ENCODE data around the gene FHL5. TPM values are rescaled to one million over a fixed set of nuclear protein-coding genes. Genes with fewer than 3 reads are reported as not detected.

FHL5 gene
- total and polyA plus RNA-seq, 8 donors, result 1.1 to 25.1 (median 4.9) TPM; not detected in 1

- Histone ChIP-seq H3K4me3 (no peak overlapping the region), H3K9me3 (no peaks in the 10 kb centered on the region), H3K27ac (no peak overlapping the region), H3K4me1 (peaks cover 0 to 3% (median 0%) of the 10 kb centered on the region in 4 donors), H3K27me3 (no peaks in the 10 kb centered on the region), H3K36me3 (no peaks in the 10 kb centered on the region)
- intact Hi-C loops (cut with DNase I; ENCODE audit: low total_unique reads), result no loop called here
- WGBS, 5 donors, result 48 to 63% (median 60%) methylated on average over 5 of the region's 5 CpGs
- no peak for DNase-seq
- TF ChIP-seq CTCF (IDR thresholded peaks at IDR 0.05), result no peak
- no peak for TF ChIP-seq EP300 (IDR thresholded peaks at IDR 0.05)
- TF ChIP-seq POLR2A (IDR thresholded peaks at IDR 0.05), result no peak
- TF ChIP-seq POLR2AphosphoS5 (IDR thresholded peaks at IDR 0.05), result no peak
Measured at GRCh38 chr6:96645106-96645505, 82.2 kb downstream of the FHL5 start.

GRCh38 chr6:96649926-96650325 is 87.0 kb downstream of the FHL5 start:
- Histone ChIP-seq H3K4me3 (no peak overlapping the region), H3K36me3 (no peaks in the 10 kb centered on the region), H3K4me1 (peaks cover 0 to 3% (median 0%) of the 10 kb centered on the region in 4 donors), H3K9me3 (no peaks in the 10 kb centered on the region), H3K27me3 (no peaks in the 10 kb centered on the region), H3K27ac (no peak overlapping the region)
- DNase-seq, result no peak
- TF ChIP-seq EP300 (IDR thresholded peaks at IDR 0.05) (no peak), POLR2A (IDR thresholded peaks at IDR 0.05) (no peak), POLR2AphosphoS5 (IDR thresholded peaks at IDR 0.05) (no peak), CTCF (IDR thresholded peaks at IDR 0.05) (no peak)
- intact Hi-C loops (cut with DNase I; ENCODE audit: low total_unique reads), result no loop called here
- WGBS, 5 donors, result 49 to 77% (median 76%) methylated on average over 3 of the region's 3 CpGs

GRCh38 chr6:96651816-96652215 is 88.9 kb downstream of the FHL5 start:
- Histone ChIP-seq H3K4me3 (no peak overlapping the region), H3K9me3 (no peaks in the 10 kb centered on the region), H3K27me3 (no peaks in the 10 kb centered on the region), H3K36me3 (no peaks in the 10 kb centered on the region), H3K27ac (no peak overlapping the region), H3K4me1 (no peaks in the 10 kb centered on the region)
- DNase-seq, result no peak
- WGBS, 5 donors, result 58 to 80% (median 68%) methylated on average over 1 of the region's 1 CpG
- TF ChIP-seq POLR2AphosphoS5 (IDR thresholded peaks at IDR 0.05), result no peak
- TF ChIP-seq CTCF (IDR thresholded peaks at IDR 0.05), result no peak
- TF ChIP-seq POLR2A (IDR thresholded peaks at IDR 0.05), result no peak
- TF ChIP-seq EP300 (IDR thresholded peaks at IDR 0.05), result no peak
- intact Hi-C loops (cut with DNase I; ENCODE audit: low total_unique reads), result no loop called here

GRCh38 chr6:96652552-96652951 is 89.6 kb downstream of the FHL5 start:
- WGBS, 5 donors, result 80 to 87% (median 83%) methylated on average over 2 of the region's 2 CpGs
- no peak for TF ChIP-seq EP300 (IDR thresholded peaks at IDR 0.05)
- no peak for TF ChIP-seq POLR2A (IDR thresholded peaks at IDR 0.05)
- no peak for TF ChIP-seq CTCF (IDR thresholded peaks at IDR 0.05)
- no peak for TF ChIP-seq POLR2AphosphoS5 (IDR thresholded peaks at IDR 0.05)
- Histone ChIP-seq H3K9me3 (no peaks in the 10 kb centered on the region), H3K27me3 (no peaks in the 10 kb centered on the region), H3K36me3 (no peaks in the 10 kb centered on the region), H3K4me1 (no peaks in the 10 kb centered on the region), H3K27ac (no peak overlapping the region), H3K4me3 (no peak overlapping the region)
- no peak for DNase-seq
- intact Hi-C loops (cut with DNase I; ENCODE audit: low total_unique reads), result no loop called here
